ENCODE measurements around the gene ASXL1. TPM values are rescaled to one million over a fixed set of nuclear protein-coding genes. Genes with fewer than 3 reads are reported as not detected.
"Not testable (repeated sequence)": the region's sequence is repeated elsewhere in the genome, so short reads cannot be mapped to it uniquely, and the experiment has no call there.

Gene ASXL1
- total RNA-seq, 1 experiment from 2014 or later, result 52.2 TPM

- ChIA-PET CTCF (no interaction called here), POLR2A (no interaction called here), RAD21 (ENCODE audit: low non-redundant PET in 1 of 2, low total read pairs in 2 of 2, uncharacterized antibody in 2 of 2, unreplicated experiment in 2 of 2) (no interaction called here)
- Histone ChIP-seq H3K9me2 (ENCODE audit: insufficient read depth) (no peaks in the 10 kb centered on the region), H4K20me1 (ENCODE audit: insufficient read depth) (0 out of 2 replicates have a peak, but pooled peaks cover 4% of the 10 kb centered on the region), H3K4me3 (replicated peaks in 1 of 2; ENCODE audit: low read depth in 1 of 2, low read length in 2 of 2) (peak overlapping the region in 1 of 2 experiments; percentile 3; a peak in 1 of 4 replicates), H3K79me2 (ENCODE audit: insufficient read depth, low read length) (peaks cover 17% of the 10 kb centered on the region), H3K9me3 (ENCODE audit: control insufficient read depth in 1 of 2, insufficient read depth in 1 of 2, low read depth in 1 of 2, low read length in 2 of 2) (no peaks in the 10 kb centered on the region), H2AFZ (ENCODE audit: low read depth, low read length, poor library complexity, severe bottlenecking) (no peak overlapping the region), H3K9ac (ENCODE audit: low read length) (peak overlapping the region; percentile 32; the same call in 1 of the 2 replicates), H3K27ac (ENCODE audit: low read depth, low read length) (peak overlapping the region; percentile 92; the same call in 1 of the 2 replicates), H3K4me1 (ENCODE audit: control insufficient read depth in 1 of 2, insufficient read depth in 2 of 2, low read length in 2 of 2) (peaks cover 35 to 46% of the 10 kb centered on the region in 2 experiments), H3K27me3 (ENCODE audit: insufficient read depth, low read length) (no peaks in the 10 kb centered on the region), H3K36me3 (ENCODE audit: control insufficient read depth in 1 of 2, insufficient read depth in 2 of 2, low read length in 2 of 2) (no peaks in the 10 kb centered on the region), H3K4me2 (ENCODE audit: low read length) (peak overlapping the region; percentile 54)
- DNase-seq (ENCODE audit: low read depth, low spot score), result no peak
- intact Hi-C loops (cut with micrococcal nuclease), result no loop called here
- TF ChIP-seq ZFX (IDR thresholded peaks at IDR 0.05), result no peak
- TF ChIP-seq SP1 (IDR thresholded peaks at IDR 0.05; ENCODE audit: low read depth), result no peak
- no peak for TF ChIP-seq SRF (IDR thresholded peaks at IDR 0.05; ENCODE audit: low read depth)
- TF ChIP-seq POLR2A (IDR thresholded peaks at IDR 0.05; ENCODE audit: borderline replicate concordance, extremely low read depth, insufficient read depth, insufficient read length), result no peak
- TF ChIP-seq CBX3 (IDR thresholded peaks at IDR 0.05; ENCODE audit: low read depth), result no peak
- TF ChIP-seq, protein P1, sequence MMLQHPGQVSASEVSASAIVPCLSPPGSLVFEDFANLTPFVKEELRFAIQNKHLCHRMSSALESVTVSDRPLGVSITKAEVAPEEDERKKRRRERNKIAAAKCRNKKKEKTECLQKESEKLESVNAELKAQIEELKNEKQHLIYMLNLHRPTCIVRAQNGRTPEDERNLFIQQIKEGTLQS (IDR thresholded peaks at IDR 0.05), result no peak
- TF ChIP-seq, protein P2, sequence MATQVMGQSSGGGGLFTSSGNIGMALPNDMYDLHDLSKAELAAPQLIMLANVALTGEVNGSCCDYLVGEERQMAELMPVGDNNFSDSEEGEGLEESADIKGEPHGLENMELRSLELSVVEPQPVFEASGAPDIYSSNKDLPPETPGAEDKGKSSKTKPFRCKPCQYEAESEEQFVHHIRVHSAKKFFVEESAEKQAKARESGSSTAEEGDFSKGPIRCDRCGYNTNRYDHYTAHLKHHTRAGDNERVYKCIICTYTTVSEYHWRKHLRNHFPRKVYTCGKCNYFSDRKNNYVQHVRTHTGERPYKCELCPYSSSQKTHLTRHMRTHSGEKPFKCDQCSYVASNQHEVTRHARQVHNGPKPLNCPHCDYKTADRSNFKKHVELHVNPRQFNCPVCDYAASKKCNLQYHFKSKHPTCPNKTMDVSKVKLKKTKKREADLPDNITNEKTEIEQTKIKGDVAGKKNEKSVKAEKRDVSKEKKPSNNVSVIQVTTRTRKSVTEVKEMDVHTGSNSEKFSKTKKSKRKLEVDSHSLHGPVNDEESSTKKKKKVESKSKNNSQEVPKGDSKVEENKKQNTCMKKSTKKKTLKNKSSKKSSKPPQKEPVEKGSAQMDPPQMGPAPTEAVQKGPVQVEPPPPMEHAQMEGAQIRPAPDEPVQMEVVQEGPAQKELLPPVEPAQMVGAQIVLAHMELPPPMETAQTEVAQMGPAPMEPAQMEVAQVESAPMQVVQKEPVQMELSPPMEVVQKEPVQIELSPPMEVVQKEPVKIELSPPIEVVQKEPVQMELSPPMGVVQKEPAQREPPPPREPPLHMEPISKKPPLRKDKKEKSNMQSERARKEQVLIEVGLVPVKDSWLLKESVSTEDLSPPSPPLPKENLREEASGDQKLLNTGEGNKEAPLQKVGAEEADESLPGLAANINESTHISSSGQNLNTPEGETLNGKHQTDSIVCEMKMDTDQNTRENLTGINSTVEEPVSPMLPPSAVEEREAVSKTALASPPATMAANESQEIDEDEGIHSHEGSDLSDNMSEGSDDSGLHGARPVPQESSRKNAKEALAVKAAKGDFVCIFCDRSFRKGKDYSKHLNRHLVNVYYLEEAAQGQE (IDR thresholded peaks at IDR 0.05; ENCODE audit: low read depth), result no peak
- TF ChIP-seq, protein P3, sequence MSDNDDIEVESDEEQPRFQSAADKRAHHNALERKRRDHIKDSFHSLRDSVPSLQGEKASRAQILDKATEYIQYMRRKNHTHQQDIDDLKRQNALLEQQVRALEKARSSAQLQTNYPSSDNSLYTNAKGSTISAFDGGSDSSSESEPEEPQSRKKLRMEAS (IDR thresholded peaks at IDR 0.05), result no peak
- no peak for TF ChIP-seq POLR2AphosphoS5 (IDR thresholded peaks at IDR 0.05; ENCODE audit: low read depth, low read length)
- no peak for TF ChIP-seq ZNF274 (IDR thresholded peaks at IDR 0.05; ENCODE audit: low read depth, low read length)
- no peak for TF ChIP-seq EZH2phosphoT487 (IDR thresholded peaks at IDR 0.05; ENCODE audit: borderline replicate concordance)
- no TSS peak for BruUV-seq (replicated peaks)
- no peak for ATAC-seq
Observed at GRCh38 chr20:32355417-32355841, 2.7 kb upstream of the ASXL1 start.

- H2AFZ ChIP-seq (ENCODE audit: low read depth, low read length, poor library complexity, severe bottlenecking), result not testable (repeated sequence)
Observed at GRCh38 chr20:32355907-32356621, 2.1 kb upstream of the ASXL1 start.

More at GRCh38 chr20:32355907-32356621, 2.1 kb upstream of the ASXL1 start:
- H4K20me1 ChIP-seq (ENCODE audit: insufficient read depth); H3K36me3 ChIP-seq (ENCODE audit: control insufficient read depth in 1 of 2, insufficient read depth in 2 of 2, low read length in 2 of 2); H3K9me2 ChIP-seq (ENCODE audit: insufficient read depth); intact Hi-C loops (cut with micrococcal nuclease); CTCF ChIA-PET; H3K27me3 ChIP-seq (ENCODE audit: insufficient read depth, low read length); H3K9me3 ChIP-seq (ENCODE audit: control insufficient read depth in 1 of 2, insufficient read depth in 1 of 2, low read depth in 1 of 2, low read length in 2 of 2); BruUV-seq (replicated peaks); POLR2A ChIA-PET; RAD21 ChIA-PET (ENCODE audit: low non-redundant PET in 1 of 2, low total read pairs in 2 of 2, uncharacterized antibody in 2 of 2, unreplicated experiment in 2 of 2); DNase-seq (ENCODE audit: low read depth, low spot score); ATAC-seq: not testable (repeated sequence)
- peak overlapping the region in 1 of 2 experiments; percentile 3; a peak in 1 of 4 replicates for H3K4me3 ChIP-seq (replicated peaks in 1 of 2; ENCODE audit: low read depth in 1 of 2, low read length in 2 of 2)
- H3K4me1 ChIP-seq (ENCODE audit: control insufficient read depth in 1 of 2, insufficient read depth in 2 of 2, low read length in 2 of 2), result peaks cover 39 to 47% of the 10 kb centered on the region in 2 experiments
- H3K9ac ChIP-seq (ENCODE audit: low read length), result peak overlapping the region; percentile 32; the same call in 1 of the 2 replicates
- peak overlapping the region; percentile 90 for H3K4me2 ChIP-seq (ENCODE audit: low read length)
- peaks cover 23% of the 10 kb centered on the region for H3K79me2 ChIP-seq (ENCODE audit: insufficient read depth, low read length)
- peak overlapping the region; percentile 92; the same call in 1 of the 2 replicates for H3K27ac ChIP-seq (ENCODE audit: low read depth, low read length)
